Stimulated activated CD4-positive, alpha-beta T cell treated with anti-CD3 and anti-CD28 coated beads, Interleukin-15, amount 100 ng/mL, for 24 hours (primary cell): ENCODE measurements around the gene OR56A3.
"Not testable (repeated sequence)": the region's sequence is repeated elsewhere in the genome, so short reads cannot be mapped to it uniquely, and the experiment has no call there.

Source experiments
- DNase-seq: peaks from one replicate; pipeline ENCODE4 v3.0.0-alpha.2; 2020

The OR56A3 gene

GRCh38 chr11:5941951-5942350 lies at the start of gene OR56A3:
Gene OR56A3 (plus strand): TSS chr11:5942251. CDS start chr11:5947347, 5,096 bp downstream.
- no peak for DNase-seq

GRCh38 chr11:5892908-5893307 lies 49.1 kb upstream of the OR56A3 start, which contains the start of gene OR52E5:
Gene OR52E5 (plus strand): TSS chr11:5893208. CDS start chr11:5900777, 7,569 bp downstream.
- DNase-seq: no peak

GRCh38 chr11:5899534-5899933 lies 42.5 kb upstream of the OR56A3 start:
- no peak for DNase-seq

GRCh38 chr11:5910540-5910939 lies 31.5 kb upstream of the OR56A3 start:
- DNase-seq: no peak

GRCh38 chr11:5922749-5923426 lies 19.2 kb upstream of the OR56A3 start:
- peak; percentile 25 for DNase-seq

- no peak for DNase-seq
These were observed 18.6 kb upstream of the OR56A3 start for GRCh38 chr11:5923427-5923776.

GRCh38 chr11:5923794-5924193 lies 18.3 kb upstream of the OR56A3 start:
- DNase-seq: no peak

- DNase-seq: no peak
These were observed 13.8 kb upstream of the OR56A3 start for GRCh38 chr11:5928271-5928670.

- DNase-seq: no peak
These were observed 13.2 kb upstream of the OR56A3 start for GRCh38 chr11:5928811-5929210.

GRCh38 chr11:5929571-5930368 lies 12.3 kb upstream of the OR56A3 start:
- no peak for DNase-seq

- DNase-seq: no peak
These were observed 11.4 kb upstream of the OR56A3 start for GRCh38 chr11:5930614-5931013.

GRCh38 chr11:5931061-5931460 lies 11.0 kb upstream of the OR56A3 start:
- DNase-seq: no peak

GRCh38 chr11:5932671-5933070 lies 9.4 kb upstream of the OR56A3 start:
- no peak for DNase-seq

- DNase-seq: no peak
These were observed 8.9 kb upstream of the OR56A3 start for GRCh38 chr11:5933116-5933515.

- no peak for DNase-seq
These were observed 4.0 kb upstream of the OR56A3 start for GRCh38 chr11:5937868-5938602.

GRCh38 chr11:5938603-5938965 lies 3.5 kb upstream of the OR56A3 start:
- DNase-seq: no peak

GRCh38 chr11:5940748-5941147 lies 1.3 kb upstream of the OR56A3 start:
- no peak for DNase-seq

GRCh38 chr11:5955586-5955985 lies 13.5 kb downstream of the OR56A3 start:
- no peak for DNase-seq

- not testable (repeated sequence) for DNase-seq
These were observed 18.8 kb downstream of the OR56A3 start for GRCh38 chr11:5960704-5961320.

- DNase-seq: no peak
These were observed 24.9 kb downstream of the OR56A3 start for GRCh38 chr11:5966958-5967357.

- DNase-seq: no peak
These were observed 25.7 kb downstream of the OR56A3 start for GRCh38 chr11:5967708-5968107.

- DNase-seq: no peak
These were observed 26.3 kb downstream of the OR56A3 start, which contains the start of gene OR56A5 for GRCh38 chr11:5968394-5968793. Gene OR56A5 (minus strand): TSS chr11:5968494. CDS start chr11:5968494, 0 bp downstream.

- no peak for DNase-seq
These were observed 31.5 kb downstream of the OR56A3 start for GRCh38 chr11:5973530-5973929.
